ENCODE data around the gene PDZRN3.

DNA sequence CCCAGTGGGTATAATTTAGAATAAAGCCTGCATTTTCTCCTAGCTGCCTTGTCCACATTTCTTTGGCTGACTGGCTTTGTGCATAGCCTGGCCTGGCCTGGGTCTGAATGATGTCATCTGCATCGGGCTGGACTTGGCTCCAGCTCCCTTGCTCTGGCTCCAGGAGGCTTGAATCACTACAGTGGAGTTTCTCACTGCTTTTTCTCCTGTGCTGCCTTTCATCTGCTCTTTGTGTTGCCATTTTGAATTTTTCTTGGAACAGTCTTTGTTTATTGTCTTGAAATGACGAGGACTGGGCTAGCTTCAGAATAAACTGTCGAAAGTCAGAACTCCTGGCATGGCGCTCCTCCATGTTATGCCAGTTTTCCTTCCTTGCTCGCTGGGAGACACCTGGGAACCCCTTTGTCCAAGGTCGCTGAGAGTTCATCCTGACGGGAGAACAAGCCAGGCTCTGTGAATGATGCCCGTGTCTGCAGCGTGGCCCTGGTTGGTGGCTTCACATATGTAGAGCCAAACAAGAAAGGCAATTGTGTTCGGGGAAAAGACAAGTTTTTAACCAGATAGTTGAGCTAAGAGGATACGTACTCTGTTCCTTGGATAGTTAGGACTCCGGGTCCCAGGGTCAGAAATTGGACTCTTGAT, 258.9 kb downstream of the PDZRN3 start:
- TF ChIP-seq, protein P1, sequence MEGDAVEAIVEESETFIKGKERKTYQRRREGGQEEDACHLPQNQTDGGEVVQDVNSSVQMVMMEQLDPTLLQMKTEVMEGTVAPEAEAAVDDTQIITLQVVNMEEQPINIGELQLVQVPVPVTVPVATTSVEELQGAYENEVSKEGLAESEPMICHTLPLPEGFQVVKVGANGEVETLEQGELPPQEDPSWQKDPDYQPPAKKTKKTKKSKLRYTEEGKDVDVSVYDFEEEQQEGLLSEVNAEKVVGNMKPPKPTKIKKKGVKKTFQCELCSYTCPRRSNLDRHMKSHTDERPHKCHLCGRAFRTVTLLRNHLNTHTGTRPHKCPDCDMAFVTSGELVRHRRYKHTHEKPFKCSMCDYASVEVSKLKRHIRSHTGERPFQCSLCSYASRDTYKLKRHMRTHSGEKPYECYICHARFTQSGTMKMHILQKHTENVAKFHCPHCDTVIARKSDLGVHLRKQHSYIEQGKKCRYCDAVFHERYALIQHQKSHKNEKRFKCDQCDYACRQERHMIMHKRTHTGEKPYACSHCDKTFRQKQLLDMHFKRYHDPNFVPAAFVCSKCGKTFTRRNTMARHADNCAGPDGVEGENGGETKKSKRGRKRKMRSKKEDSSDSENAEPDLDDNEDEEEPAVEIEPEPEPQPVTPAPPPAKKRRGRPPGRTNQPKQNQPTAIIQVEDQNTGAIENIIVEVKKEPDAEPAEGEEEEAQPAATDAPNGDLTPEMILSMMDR (IDR thresholded peaks at IDR 0.05): no peak
- no peak for TF ChIP-seq POLR2A (IDR thresholded peaks at IDR 0.05)

Data from heart left ventricle (tissue), 13 donors.